ENCODE results near the gene BRME1.
A peak's percentile ranks its signal among the peaks of the same experiment; 100 is the strongest.

BRME1 gene

DNA sequence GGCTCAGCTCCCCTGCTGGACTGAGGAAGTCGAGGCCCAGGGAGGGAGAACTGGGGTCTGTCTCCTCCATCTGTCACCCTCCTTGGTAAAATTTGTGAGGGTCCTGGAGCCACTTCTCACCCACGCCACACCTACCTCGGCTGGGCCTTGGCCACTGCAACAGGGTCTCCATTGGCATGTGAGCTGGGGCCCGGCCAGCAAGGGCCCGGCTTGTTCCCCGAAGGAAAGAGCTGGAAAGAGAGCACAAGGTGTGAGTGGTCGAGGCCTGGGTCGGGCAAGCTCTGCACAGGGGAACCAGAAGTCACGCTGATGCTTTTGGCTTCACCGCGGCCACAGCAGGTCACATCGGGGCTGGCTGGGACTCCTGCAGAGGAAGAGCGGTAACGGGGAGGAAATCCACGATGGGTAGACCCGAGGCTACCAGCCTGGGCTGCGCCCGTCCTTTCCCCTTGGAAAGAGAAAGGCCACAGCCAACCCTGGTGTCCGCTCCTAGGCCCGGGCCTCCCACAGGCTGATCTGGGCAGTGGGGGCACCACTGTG, 20.0 kb downstream of the BRME1 start:
- no peak for DNase-seq

DNA sequence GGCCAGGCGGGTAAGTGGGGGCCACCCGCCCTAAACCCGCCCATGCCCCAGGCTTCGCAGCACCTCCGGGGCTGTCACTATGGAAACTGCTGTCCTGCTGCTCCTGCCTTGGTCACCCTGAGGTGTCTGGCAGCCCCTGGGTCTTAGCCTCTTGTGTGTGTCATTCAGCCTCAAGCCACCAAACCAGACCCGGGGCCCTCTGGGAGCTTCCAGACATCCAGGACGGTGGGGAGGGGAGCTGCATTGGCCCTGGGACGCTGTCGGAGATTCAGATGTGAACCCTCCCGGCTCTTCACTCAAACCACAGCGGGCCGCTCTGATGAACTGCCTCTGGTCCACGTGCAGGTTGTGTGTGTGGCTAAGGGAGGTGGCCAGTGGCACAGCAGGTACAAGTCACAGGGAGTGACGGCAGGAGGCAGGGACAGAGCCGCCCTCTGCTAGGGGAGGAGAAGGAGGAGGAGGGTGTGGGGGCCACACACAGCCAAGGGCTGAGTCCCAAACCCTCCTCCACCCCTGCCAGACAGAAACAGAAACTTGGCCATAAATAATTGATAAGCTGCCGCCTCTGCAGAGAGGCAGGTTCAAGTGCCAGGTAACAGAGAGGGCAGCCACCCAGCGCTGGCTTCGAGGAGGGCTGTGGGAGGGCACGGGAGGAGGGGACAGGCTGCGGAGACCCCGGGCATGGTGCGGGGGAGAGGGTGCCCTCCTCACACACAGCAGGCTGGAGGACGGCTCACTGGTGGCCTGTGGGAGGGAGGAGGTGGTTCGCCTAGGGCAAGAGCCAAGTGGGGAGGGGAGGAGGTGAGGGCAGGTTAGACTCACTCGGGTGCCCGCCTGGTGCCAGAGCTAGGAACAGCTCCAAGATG, 21.0 kb downstream of the BRME1 start:
- DNase-seq = no peak

DNA sequence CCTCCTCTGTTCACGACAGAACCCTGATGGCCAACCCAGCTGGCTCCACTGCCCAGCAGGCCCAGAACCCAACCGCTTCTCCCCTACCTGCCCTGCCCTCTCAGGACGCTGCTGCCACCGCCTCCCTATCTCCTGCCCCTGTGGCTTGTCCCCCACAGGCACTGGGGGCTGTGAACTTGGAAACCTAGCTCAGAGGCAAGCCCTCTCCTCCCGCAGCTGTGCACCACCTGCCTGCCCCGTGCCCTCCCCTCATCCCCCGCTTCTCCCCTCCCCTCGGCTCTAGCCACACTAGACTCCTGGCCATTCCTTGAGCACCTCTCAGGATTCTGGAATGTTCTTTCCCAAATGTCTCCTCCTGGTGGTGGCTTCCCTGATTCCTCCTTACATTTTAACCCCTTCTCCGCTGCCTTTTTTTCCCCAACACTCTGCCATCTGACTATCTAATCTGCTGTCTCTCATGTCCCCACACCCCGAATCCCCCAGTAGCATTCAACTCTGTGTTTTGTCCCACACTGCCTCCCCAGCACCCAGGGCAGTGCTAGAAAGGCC, 22.3 kb downstream of the BRME1 start:
- DNase-seq = peak; percentile 52

DNA sequence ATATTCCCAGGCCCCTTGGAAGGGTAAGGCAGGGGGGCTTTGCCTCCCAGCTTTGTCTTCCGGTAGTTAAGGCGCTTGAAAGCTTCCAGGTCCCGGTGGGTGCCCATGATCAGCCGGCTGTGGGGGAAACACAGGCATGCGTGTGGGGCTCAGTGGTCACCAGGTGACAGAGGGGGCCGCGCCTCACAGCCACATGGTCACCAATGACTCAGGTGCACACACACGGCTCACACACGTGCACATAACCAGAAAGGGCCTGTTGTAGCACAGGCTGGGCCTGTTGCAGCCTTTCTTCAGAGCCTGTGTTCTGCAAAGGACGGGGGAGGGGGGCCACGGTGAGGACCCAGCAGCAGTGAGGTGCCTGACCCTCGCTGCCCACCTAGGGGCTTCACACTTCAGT, 23.1 kb downstream of the BRME1 start:
- no peak for DNase-seq

DNA sequence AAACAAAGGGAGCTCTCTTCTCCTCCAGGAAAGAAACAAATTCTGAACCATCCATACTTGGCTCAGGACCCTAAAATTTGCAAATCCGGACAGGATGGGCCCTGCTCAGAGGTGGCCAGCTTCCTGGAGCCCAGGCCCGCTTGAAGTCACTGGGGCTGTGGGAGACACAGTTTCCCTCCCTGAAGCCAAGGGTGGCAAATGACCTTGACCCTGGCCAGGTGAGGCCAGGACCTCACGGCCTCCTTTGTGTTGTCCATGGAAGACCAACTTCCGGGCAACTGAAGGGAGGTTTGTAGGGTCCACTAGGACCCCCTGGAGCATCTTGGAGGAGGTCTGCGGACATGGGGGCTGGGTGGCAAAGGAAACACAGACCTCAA, 23.5 kb downstream of the BRME1 start:
- DNase-seq = no peak

DNA sequence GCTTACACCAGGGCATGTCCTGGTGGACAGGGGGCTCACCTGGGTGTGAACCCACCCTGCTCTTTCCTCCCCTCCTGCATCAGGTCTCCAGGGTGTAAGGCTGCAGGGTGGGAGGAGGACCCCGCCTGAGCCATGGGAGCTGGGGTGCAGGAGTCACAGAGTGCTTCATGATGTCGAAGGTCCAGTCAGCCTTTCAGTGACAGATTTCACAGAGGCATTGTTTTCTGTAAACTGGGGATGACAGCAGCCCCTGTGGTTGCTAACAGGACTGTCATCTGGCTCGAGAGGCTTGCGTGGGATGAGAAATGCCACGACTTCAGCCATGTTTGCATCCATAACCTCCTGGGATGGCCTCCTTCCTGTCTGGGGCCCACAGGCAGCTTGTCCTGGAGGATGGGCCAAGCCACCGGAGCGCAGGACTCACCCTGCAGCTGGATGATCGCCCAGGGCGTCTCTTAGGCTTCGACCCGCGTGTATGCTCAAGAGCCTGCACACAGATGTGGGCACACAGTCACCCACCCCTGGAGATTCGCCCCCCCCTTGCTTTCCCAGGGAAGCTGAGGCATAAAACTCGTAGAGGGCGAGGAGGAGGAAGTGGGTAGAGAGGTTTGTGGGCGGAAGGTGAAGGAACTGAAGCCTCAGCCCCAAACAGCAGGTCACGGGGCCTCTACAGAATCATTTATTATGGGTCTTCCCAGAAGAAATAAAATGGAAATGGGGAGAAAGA, 24.1 kb downstream of the BRME1 start:
- DNase-seq = no peak

DNA sequence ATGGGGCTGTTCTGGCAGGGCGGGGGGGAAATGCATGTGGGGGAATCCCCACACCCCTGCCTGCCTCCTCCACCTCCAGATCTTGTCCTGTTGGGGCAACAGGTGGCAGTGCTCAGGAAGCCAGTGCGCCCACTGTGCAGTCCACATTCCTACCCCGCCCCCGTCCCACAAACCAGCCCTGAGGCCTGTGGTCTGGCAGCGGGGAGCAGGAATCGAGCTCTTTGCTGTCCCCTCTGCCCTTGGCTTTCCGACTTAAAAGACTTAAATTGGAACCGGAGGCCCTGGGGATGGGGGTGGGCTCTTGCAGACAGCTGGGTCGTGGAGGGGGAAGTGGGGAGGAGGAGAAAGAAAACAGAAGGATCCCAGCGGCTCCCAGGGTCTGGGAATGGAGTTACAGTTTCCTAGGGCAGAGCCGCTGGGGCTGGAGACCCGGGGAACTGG, 24.6 kb downstream of the BRME1 start:
- peak; percentile 55 for DNase-seq

DNA sequence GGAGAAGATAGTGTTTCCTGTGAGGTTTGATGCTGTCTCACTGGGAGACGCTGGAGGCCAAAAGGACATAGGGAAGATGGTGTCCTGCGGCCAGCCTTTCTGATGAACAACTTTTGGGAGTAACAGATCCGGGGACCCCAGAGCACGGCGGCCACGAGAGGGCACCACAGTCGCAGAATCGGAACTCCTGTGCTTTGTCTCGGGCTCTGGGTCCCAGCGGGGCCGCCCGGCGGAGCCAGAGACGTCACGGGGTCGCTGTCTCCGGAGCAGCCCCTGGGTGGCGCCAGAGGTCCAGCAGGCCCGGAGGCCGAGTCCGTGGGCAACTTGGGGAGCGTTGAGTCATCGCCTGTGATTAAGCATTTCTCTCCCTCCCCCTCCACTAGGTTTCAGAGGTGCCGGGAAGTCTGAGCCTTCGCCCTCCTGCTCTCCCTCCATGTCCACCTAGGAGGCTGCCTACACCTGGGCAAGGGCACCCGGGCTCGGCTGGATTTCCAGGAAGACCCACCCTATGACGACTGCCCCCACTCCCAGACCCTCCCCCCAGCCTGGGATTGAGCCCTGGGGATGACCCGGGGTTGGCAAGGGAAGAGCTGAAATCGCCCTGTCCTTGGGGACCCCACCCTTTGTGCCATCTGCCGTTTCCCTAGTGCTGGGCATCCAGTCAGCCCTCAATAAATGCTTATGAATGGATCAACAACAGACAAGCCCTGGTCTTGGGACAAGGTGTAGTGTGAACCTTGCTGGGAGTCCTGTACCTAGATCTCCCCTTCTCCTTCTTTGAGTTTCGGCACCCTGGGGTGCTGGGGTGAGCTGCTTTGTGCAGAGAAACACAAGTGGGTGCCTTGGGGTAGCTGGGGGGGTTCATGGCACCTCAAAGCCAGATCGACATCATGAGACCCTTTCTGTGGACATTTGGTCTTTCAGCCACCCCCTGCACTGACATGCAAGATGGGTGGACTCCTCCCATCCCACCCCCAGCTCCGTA, 25.6 kb downstream of the BRME1 start:
- peak; percentile 97 for DNase-seq

DNA sequence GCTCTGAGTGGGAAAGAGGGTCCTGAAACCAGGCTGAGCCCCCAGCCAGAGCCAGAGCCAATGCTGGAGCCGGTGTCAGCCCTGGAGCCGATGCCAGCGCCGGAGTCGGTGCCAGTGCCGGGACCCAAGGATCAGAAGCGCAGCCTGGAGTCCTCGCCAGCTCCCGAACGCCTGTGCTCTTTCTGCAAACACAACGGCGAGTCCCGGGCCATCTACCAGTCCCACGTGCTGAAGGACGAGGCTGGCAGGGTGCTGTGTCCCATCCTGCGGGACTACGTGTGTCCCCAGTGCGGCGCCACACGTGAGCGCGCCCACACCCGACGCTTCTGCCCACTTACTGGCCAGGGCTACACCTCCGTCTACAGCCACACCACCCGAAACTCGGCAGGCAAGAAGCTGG, 28.6 kb downstream of the BRME1 start:
- DNase-seq = no peak

DNA sequence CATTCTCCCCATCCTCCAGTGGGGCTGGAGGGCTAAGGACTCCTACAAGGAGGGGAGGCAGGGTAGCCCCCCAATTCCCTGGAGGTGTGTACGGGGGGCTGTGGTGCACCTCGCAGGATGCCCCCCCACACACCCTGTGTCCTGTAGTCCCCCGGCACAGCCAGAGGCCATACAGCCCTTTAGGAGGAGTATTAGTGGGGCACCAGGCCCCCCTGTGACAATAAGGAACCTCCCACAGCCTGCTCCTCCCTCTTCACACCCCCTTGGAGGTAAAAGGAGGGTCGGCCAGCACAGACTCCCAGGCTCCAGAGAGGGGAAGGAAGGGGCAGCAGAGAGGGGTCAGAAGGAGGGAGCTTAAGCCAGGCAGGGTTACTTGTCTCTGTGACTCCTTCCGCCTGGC, 29.1 kb downstream of the BRME1 start, which contains the start of gene NANOS3:
Gene NANOS3, plus strand, starts transcription at position 301 of the 400 bp plus-strand sequence. CDS start 115 bp downstream, outside the sequence.
- no peak for DNase-seq

DNA sequence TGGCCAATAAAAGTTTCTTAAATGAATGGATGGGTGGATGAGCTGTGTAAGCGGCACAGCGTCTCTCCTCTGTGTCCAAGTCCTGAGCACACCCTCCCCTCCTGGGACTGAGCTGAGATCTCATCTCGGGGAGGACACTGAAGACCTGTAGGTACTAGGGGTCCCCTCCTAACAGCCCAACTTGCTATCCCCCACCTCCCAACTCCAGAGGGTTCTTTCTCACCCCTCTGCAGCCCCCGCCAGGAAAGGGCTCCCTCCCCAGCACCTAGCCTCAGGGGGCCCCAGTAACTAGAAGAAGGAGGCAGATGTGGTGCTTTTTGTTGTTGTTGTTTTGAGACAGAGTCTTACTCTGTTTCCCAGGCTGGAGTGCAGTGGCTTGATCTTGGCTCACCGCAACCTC, 30.1 kb downstream of the BRME1 start:
- no peak for DNase-seq

DNA sequence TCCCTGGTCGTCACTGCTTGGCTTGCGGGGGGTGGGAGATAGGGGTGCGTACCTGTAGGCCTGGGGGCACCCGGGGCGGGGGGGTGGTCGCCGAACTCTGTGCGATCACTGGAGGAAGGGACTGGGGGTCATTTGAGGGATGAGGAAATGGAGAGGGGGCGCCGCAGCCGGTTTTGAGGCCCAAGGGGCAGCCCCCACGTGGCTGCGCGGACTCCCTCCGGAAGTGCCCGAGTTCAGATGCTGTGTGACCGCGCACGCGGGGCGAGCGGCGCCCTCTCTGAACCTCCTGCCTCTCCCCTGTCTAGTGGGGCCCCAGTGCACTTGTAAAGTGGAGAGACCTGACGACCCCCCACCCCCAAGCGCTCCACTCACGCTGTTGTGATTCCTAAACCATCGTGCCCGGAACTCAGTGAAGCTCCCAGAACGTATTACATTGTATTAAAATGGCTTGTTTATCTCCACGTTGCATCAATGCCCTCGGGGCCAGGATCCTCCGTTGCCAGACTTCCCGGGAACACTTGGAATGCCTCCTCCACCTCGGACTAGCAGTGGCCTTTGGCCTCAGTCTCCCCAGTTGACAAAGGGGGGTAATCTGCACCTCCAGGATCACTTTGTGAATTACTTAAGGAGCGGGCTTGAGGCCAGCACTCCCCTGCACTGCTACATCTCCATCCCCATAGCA, 31.9 kb downstream of the BRME1 start:
- DNase-seq = no peak

DNA sequence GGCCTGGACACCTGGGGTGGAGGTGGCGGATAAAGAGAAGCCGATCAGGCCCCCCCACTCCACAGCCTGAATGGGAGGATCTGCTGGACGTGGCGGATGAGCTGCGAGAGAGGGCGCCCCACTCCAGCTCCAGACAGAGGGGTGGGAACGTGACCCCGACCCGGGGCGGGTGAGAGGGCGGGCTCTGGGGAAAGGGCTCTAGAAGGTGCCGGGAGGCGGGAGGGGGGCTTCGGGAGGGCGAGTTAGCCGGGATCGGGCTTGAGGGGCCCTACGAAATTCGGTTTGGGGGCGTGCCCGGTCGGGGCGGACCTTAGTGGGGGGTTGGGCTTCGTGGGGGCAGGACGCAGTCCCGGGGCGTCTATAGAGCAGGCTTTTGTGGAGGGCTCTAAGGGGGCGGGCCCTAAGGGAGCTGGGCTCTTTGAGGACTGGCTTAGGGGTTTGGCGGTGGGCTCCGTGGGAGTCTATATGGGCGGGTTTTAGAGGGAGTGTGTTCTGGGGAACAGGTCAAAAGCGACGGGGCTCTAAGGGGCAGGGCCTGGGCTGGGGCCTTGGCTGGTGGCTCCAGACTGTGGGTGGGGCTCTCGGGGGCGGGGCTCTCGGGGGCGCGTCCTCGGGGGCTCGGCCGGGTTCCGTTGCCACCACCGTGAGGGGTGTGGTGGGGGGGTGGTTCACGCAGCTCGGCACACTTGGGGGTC, 33.1 kb downstream of the BRME1 start:
- no peak for DNase-seq

DNA sequence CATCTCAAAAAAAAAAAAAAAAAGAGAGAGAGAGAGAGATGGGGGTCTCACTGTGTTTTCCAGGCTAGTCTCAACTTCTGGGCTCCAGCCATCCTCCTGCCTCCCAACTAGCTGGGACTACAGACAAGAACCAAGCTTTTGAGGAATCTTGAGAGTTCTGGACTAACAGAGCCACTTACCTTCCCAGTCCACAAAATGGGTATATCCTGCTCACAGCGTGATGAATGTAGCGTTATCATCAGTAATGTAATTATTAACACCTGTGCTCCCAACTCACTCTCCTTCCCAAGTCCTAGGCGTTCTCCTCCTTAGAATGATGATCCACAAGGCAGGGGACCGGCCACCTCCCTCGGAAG, 33.6 kb downstream of the BRME1 start:
- DNase-seq = no peak

DNA sequence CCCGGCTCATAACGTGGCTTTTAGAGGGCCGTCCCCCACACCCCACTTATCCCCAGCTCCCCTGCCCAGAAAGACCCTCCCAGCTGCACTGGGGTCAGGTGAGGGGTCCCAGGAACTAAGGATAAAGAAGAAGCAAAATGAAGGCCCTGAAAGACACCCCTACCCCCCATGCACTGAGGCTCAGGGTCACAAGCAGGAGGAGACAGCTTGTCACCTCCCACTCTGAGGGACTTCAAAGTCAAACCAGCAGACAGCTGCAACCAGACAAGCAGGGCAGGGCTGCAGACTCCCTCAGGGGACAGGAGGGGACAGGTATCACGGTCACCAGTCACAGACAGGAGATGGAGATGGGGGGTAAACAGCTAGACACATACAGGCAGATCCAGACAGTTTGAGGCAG, 35.0 kb downstream of the BRME1 start:
- no peak for DNase-seq

DNA sequence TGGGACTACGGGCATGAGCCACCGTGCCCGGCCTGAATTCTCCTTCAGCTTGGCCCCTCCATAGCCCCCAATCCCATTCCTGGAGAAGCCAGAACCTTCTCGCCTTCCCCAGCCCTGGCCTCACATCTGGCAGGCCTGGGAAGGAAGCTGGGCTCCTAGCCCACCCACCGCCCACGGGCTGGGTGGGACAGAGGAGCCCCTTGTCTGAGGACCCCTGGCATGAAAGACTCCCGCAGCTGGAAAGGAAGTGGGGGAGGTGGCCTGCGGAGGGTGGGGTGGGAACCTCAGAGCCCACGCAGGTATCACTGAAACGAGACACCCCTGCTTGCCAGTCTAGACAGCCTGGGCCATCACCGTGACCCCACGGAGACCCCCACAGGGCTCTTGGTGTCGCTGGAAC, 36.6 kb downstream of the BRME1 start:
- no peak for DNase-seq

DNA sequence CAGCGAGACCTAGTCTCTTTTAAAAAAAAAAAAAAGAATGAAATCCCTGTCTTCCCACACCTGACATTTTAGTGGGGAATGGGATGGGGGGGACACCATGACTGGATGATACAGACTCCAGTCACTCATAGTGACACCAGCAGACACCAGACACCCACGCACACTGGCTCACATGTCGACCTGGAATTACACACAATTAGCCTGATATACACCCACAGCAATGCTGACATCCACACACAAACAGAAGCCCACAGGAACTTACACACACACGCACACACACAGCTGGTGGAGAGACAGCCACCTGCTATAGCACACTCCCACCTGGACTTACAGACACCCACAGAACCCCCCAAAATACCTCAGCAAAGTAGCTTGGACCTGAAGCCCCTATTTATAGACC, 37.3 kb downstream of the BRME1 start:
- no peak for DNase-seq

DNA sequence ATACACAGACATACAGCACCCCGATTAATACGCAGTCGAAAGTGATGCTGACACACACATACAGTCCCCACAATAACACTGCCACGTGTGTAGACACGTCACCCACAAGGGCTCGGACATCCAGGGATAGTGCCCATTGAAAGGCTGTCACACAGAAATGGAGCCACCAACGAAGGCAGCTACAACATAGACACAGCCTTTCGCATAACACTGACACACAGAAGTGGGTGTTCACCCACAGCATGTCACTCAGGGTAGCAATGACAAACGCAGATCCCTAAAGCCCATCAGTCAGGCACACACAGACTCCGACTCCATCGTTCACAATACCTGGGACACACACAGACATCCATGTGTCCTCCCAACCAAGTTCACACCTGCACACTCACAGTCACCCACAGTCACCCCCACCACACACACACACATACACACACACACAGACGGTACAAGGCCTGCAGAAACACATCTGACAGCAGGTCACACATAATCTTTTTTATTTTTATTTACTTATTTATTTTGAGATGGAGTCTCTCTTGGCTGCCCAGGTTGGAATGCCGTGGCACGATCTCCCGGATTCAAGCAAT, 39.4 kb downstream of the BRME1 start:
- no peak for DNase-seq

DNA sequence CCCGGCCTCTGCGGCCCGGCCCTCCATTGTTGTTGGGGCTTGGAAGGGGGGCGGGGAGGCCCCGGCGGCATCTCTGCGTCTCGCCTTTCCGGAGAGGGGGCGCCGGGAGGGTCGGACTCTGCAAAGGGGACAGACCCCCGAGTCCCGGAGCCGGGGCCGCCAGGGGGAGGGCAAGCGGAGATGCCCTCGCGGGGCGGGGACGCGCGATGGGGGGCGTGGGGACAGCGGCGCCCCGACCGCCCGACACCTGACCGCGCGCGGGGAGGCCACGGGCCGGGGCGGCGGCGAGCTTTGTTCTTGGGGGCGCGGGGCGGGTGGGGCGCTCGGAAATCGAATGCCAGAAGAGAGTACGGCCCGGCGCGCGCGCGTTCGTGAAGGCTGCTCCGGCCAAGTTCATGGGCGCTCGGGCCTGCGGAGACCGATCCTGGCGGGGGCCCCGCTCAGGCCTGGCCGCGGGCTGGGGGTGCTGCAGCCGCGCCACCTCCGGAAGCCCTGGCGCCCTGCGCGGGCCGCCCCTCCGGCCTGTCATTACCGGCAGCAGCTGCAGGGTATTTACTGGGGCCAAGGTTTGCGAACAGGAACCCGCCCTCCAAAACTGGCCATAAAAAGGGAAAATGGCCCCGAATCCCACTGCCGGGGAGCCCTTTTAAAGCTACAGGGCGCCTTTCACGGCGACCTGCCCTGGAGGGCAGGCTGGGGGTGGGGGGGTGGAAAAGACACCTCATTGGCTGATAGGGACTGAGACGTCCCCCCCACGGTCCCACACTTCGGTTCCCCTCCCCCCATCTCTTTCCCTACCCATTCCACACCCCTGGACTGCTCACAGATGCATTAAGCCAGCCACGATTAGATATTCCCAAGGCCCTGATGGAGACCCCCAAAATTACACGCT, 40.1 kb downstream of the BRME1 start:
- peak; percentile 56 for DNase-seq
